Middle frontal gyrus (tissue), 1 donor: ENCODE data around the gene CIB4.
"Not testable (repeated sequence)": the region's sequence is repeated elsewhere in the genome, so short reads cannot be mapped to it uniquely, and the experiment has no call there.

Experiments used
- DNase-seq: peaks from one replicate; pipeline ENCODE4 v3.0.0-alpha.2; 2015; ENCODE audit warnings: low spot score; ENCODE audit errors: extremely low spot score

The CIB4 gene

DNA sequence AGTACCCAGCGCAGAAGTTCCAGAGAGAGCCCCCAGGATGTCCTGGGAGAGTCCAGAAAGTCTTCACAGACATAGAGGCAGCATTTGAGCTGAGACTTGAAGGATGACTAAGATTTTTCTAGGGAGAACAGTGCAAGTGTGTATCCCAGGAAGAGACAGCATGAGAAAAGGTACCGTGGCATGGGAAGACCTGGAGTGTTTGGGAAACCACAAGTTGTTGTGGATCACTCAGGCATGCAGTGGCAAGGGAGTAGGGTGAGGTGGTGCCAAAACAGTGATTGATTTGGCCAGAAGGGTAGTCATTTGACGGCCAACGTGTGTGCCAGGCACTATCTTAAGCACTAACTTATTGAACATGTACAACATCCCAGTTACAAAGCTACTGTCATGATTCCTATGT, 26.9 kb upstream of the CIB4 start:
- no peak for DNase-seq

DNA sequence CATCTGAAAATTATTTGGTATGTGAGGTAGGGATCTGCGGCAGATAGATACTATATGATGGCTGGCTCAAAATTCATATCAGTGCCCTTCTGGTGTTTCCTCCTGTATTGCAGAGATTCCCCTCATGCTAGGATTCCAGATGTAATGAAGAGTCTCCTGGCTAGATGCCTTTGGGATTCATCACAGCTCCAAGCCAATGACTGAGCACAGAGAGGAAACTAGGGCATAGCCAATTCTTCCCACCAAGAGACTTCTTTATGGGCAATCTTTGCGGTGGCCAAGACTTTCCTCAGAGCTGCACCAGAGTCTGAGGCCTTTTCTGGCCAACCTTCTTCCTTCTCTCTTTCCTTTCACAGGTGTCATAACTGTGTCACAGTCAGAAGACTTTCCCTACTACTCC, 25.5 kb upstream of the CIB4 start:
- no peak for DNase-seq

DNA sequence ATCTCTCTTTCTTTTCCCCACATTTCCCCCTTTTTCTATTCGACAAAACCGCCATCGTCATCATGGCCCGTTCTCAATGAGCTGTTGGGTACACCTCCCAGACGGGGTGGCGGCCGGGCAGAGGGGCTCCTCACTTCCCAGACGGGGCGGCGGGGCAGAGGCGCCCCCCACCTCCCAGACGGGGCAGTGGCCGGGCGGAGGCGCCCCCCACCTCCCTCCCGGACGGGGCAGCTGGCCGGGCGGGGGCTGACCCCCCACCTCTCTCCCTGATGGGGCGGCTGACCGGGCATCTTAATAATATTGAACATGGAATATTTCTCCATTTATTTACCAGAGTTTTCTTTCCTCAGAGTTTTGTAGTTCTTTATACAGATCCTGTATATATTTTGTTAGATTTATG, 24.1 kb upstream of the CIB4 start:
- not testable (repeated sequence) for DNase-seq

DNA sequence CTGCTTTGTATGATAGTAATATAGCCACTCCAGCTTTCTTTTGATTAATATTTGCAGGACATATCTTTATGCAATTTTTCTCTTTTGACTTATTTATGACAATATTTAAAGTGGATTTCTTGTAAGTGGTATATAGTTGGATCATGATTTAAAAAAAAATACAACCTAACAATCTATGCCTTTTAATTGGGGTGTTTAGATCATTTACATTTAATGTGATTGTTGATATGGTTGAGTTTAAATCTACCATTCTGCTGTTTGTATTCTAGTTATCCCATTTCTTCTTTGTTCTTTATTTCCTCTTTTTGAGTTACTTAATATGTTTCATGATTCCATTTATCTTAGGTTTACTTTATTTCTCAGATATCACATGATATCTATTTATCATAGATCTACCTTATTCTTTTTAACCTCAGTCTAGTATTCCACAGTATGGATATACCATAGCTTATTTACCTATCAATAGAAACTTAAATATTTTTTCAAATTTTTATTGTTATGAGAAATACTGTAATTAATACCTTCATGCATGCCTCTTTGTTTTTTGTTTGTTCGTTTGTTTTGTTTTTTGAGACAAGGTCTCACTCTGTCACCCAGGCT, 19.3 kb upstream of the CIB4 start:
- no peak for DNase-seq

DNA sequence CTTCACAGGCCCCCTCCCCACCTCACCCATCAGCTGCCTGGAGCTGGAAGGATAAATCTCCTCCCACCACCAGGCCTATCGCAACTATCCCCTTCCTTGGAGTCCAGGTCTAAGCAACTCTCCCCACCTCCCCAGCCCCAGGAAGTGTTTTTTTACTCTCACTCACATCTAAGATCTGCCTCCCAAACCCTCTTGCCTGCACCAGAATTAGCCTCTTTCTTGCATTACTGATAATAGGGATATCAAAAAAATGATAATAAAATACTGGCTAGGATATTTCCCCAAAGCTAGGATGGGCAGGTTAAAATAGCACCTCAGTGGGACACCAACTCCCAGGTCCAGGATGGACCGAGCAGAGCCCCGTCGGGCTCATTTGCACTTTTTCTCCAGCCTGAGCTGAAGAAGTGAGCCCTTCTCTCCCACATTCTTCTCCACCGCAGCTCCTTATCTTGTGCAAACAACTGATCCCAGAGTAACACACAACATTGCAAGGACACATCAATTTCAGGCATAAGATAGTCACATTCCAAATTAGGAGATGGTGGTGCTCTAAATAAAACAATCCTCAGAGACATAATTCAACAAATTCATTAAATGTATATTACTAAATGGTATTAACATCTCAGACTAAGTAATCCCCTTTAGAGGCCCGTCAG, 17.7 kb upstream of the CIB4 start:
- DNase-seq, result no peak

DNA sequence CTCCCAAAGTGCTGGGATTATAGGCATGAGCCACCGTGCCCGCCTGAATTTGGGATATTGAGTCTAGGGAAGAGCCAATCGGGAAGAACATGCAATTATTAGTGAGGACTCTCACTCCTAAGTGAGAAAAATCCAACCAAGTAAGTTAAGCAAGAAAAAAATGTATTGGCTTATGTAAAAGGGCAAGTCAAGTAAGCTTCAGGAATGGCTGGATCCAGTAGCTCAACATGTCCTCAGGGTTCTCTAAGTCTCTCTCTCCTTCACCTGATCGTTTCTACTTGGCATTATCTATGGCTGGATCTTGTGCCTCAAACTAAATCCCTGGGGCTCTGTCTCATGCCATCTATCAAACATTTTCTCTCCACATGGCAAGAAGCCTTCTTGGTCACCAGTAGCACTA, 16.1 kb upstream of the CIB4 start:
- DNase-seq, result no peak

DNA sequence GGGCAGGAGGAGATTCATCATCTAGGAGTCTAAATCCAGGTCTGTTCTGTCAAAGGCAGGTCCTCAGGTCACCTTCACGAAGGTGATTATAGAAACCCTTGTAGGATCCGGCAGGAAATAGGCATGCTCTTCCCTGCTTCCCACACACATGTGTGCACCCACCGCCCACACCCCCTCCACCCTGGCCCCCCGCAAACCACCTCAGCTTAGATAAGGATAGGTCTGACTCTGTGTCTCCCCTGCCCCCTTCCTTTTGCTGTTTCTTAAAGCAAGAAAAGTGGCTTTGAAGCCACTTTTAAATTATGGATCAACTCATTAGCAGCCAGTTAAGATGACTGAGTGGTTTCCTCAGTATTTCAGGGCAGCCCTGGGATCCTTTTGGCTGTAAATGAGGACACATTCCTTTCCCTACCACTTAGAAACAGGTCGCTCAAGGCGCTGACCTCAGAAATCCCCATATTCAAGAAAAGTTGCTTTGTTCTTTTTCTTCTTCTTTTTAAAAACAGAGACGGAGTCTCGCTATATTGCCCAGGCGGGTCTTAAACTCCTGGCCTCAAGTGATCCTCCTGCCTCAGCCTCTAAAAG, 14.5 kb upstream of the CIB4 start:
- no peak for DNase-seq

DNA sequence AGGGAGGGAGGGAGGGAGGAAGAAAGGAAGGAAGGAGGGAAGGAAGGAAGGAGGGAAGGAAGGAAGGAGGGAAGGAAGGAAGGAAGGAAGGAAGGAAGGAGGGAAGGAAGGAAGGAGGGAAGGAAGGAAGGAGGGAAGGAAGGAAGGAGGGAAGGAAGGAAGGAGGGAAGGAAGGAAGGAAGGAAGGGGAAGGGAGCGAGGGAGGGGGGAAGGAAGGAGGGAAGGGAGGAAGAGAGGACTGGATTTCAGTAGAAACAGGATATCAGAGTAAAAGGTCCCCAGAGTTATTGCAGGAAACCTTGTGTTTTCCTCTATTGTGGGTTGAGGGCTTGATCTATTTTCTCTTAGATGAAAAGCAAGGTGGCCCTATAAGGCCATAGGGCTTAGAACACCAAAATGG, 14.0 kb upstream of the CIB4 start:
- DNase-seq, result not testable (repeated sequence)

DNA sequence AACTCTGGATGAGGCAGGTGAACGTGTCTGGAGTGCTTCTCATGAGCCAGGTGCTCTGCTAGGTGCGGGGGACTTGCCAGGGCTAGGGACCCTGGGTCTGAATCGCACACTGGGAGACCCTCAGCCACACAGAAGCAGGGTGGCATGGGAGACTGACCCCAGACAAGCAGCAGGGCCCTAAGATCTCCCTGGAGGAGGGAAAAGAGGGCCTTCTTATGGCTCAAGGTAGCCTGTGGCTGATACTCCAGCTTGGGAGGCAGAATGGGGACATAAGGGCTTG, 12.8 kb upstream of the CIB4 start:
- no peak for DNase-seq

DNA sequence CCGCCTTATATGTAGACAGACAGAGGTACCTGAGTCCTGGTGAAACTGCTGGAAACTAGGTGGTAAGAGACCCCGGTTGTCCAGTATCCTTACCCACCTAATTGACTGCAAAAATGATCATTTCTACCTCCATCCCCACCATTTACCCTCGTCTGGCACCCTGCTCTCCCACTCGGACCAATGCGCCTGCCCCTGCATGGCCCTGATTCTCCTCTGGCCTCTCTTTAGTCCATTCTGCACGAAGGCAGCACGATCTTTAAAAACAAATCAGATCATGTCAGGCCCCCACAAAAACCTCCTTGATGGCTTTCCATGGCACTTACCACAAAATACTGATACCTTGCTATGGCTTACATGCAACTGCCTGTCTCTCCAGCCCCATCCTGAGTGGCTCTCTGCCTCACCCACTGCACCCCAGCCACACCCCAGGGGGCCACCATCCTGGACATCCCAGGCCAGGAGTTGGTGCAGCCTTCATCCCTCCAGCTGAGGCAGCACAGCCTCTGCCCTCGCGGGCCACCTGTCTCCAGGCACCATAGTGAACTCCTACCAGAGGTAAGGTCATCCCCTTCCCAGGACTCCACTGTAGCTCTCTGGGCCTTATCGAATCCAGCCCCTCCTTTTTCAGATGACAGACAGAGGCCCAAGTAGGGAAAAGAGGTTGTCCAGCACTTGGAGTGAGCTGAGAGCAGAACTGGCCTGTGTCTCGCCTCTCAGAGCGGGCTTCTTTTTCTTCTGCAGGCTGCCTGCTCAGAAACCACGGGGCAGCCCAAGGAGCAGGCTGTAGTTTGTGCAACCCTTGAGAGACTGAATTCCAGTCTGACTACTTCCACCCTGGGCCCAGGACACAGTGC, 12.3 kb upstream of the CIB4 start:
- no peak for DNase-seq

DNA sequence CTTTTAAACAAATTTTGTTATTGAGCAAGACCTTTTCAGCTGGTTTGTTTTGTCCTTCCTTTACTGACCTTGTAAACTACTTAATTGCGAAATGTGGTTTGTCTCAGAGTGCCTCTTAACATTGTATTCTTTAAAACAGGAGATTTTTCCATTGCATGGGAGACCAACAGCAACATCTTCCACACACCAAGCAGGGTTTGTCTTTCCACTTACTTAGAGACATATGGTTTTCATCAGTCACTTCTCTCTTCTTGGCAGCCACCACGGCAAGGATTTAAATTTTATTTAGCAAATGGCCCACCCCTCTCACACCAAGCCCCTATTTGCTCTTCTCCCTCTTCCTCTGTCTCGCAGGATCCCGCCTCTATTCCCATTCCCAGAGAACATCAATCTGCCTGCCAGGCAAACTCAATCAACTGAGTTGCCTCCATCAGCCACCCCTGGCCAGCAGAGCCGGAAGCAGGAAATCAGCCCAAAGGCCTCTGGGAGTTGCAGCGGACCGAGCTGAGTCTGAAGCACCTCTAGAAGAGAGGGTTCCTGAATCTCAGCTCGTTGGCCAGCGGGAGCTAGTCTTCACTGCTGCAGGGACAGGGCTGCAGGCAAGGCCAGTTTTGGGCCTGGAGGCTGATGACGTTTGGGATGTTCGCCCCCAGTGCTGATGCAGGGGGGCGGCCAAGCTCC, 11.3 kb upstream of the CIB4 start:
- DNase-seq, result no peak

DNA sequence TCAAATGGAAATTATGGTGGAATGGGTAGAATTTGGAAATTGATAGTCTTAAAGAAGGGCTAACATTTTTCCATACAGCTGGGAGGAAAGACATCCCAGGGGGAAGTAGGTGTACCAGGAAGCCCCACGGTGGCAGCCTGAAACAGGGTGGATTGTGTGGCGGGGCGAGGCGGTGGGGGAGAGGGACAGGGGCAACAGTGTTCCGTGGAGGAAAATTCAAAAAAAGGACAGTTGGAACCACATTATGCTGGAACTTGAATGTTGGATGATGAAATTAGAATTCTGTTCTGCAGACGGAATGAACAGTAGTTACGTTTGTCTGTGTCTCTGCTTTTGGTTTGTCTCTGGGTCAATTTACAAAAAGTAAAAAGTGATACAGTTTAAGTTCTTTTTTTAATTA, 10.6 kb upstream of the CIB4 start:
- DNase-seq, result no peak

DNA sequence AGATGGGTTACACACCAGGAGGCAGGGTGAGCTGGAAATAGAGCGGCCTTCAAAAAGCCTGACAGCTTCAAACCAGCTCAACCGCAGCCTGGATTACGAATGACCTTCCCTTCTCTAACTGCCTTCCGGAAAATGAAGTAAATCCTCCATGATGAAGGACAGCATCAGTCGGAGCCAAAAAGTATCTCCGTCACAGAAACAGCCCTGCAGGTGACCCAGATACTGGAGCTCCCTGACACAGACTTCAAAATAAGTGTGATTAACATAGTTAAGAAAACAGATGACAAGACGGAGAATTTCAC, 10.3 kb upstream of the CIB4 start:
- DNase-seq, result no peak

DNA sequence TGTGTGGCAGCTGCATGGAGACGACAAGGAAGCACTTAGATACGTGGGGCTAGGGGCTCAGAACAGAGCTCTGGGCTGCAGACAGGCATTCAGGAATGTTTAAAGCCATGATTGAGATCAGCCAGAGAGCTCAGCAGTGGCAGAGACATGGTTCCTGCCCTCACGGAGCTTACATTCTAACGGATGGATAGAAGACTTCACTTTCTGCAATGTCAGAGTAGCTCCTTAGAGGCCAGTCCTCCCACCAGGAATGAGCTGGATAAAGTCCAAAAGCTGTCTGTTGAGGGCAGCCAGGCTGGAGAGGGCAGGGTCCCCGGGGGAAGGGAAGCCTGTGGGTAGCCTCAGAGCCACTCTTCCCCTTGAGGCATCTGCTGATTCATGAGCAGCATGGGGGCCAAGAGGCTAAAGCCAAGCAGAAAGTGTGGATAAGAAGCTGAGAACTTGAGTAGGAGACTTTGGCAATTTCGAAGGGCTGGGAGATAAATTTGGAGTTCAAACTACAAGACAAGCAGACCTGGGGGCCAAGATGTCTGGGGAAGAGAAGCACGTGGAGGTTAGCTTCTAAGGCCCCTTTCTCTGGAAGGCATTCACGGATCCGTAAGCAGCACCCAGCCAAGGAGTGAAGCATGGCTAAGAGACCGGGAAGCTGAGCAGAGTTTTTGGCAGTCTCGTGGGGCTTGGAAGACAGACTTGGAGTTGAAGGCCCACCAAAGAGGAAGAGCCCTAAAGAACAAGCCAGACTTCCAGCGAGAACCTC, 9.7 kb upstream of the CIB4 start:
- no peak for DNase-seq

DNA sequence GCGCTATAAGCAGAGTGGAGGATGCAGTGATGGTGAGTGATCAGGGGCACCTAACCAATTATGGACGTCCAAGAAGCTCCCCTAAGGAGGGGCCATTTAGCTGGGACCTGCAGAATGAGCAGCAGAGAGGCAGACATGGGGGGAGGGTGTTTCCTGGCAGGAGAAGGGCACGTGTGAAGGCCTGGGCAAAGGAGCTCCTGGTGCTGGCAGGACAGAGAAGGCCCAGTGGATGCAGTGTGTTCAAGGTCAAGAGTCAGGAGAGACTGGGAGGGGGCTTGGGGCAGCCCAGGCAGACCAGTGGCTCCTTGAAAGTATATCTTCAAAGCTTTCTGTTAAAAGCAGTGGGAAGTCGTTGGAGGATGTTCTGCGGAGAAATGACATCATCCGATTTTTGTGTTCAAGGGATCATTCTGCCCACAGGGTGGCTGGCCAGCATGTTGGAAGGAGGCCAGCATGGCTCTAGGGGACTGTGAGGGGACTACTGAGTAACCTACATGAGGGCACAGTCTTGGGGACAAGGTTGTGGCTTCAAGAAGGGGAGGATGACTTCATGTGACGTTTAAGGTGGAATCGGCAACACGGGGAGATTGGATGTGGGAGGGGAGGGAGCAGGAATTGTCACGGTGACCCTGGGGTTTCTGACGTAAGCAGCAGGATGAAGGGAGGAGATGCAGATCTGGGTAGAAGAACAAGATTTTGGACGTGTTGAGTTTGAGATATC, 9.0 kb upstream of the CIB4 start:
- DNase-seq, result no peak

DNA sequence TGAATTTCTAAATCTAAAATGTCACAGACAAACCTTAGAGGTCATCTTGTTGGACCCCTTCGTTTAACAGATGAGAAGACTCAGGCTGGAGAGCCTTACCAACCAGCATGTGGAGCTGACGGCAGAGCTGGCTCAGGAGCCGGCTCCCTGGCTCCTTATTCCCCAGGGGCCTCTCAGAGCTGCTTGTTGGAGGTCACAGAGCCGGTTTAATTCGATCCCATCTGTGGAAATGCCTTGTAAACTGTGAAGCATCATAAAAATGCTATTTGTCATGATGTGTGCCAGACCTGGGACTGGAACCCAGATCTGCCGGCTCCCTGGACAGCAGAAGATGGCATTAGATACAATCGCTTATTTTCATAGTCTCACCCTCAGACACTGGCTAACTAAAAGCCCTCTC, 8.2 kb upstream of the CIB4 start:
- DNase-seq, result no peak

DNA sequence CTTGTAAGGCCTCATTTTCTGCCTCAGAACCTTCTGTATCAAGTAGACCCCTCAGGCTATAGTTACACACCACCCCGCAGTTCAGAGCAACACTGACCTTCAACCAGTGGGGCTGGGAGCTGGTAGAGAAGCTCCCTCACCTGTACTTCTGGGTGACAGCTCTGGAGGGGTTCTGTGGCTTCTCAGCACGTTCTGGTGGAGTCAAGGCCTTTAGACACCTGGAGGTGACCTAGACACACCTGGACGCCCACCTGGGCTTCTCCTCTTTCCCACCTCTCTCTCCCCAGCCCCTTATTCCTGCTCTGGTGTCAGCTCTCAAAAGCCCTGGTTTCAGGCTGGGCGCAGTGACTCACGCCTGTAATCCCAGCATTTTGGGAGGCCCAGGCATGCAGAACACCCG, 7.3 kb upstream of the CIB4 start:
- DNase-seq, result no peak

DNA sequence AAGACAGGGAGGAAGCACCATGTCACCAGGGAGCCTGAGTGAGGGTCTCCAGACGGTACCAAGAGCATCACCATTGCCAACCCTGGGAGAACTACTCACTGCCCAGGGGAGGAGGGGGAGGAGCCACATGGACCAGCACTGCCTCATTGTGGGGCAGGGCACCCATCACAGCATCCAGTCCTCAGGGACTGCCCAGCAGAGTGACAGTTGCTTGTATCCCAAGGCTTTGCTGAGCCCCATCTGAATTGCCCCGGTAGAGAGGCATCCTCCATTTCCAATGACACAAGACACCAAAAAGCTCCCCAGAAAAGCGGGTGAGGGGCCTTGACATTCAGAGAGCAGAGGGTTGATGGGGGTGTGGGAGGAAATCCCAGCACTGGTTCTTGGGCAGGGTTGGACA, 6.8 kb upstream of the CIB4 start:
- DNase-seq, result no peak

DNA sequence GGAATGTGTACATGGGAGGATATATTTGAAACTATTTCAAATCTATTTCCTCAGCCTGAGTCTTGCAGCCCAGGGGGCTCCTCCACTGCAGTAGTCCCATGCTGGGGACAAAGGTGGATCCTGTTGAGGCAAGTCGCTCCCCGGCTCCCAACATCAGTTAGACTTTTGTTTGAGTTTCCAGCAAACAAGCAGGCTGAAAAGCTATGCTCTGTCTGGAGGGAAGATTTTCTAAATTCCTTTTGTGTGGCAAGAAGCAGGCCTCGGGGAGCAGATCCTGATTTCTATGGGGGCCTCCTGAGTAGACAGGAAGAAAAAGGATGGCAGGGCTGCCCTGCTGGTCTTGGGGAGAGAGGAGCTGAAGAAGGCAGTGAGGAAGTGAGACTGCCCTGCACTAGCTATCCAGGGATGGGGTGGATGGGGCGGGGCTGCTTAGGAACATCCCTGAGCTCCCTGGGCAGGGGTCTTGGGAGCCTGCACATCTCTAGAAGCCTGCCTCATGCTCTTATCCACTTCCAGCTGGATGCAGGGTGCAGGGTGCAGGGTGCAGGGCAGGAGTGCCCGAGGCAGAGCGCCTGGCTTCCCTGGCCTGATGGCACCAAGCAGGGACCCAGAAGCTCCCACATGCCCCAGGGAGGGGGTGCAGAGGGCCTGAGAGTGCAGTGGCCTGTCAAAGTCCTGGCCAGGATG, 6.0 kb upstream of the CIB4 start:
- DNase-seq, result no peak

DNA sequence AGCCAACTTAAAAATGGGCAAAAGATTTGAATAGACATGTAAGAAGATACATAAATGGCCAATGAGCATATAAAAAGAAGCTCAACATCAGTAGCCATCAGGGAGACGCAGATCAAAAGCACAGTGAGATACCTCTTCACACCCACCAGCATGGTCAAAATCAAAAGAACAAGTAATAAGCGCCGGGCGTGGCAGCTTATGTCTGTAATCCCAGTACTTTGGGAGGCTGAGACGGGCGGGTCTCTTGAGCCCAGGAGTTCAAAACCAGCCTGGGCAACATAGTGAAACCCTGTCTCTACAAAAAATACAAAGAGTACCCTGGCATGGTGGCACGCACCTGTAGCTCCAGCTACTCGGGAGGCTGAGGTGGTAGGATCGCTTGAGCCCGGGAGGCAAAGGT, 4.6 kb upstream of the CIB4 start:
- DNase-seq, result no peak
